Endothelial cell (in vitro differentiated cells): ENCODE measurements around the gene SLTM. TPM values are rescaled to one million over a fixed set of nuclear protein-coding genes. Genes with fewer than 3 reads are reported as not detected.
"Not testable (repeated sequence)": the region's sequence is repeated elsewhere in the genome, so short reads cannot be mapped to it uniquely, and the experiment has no call there.

Source experiments
- DNase-seq: peaks from one replicate; pipeline ENCODE4 v3.0.0; 2021; ENCODE audit warnings: low spot score
- H3K27ac Mint-ChIP-seq: one replicate; pipeline ENCODE4 v1.8.0; 2021; ENCODE audit warnings: mixed read lengths, inconsistent platforms; ENCODE audit not compliant: unreplicated experiment
- H3K27me3 Mint-ChIP-seq: one replicate; pipeline ENCODE4 v1.8.0; 2021; ENCODE audit warnings: mild to moderate bottlenecking, moderate library complexity, mixed read lengths, inconsistent platforms; ENCODE audit not compliant: unreplicated experiment
- H3K36me3 Mint-ChIP-seq: one replicate; pipeline ENCODE4 v1.8.0; 2021; ENCODE audit warnings: mild to moderate bottlenecking, low read depth, mixed read lengths, inconsistent platforms; ENCODE audit not compliant: unreplicated experiment
- H3K4me1 Mint-ChIP-seq: one replicate; pipeline ENCODE4 v1.8.0; 2021; ENCODE audit warnings: mild to moderate bottlenecking, mixed read lengths, inconsistent platforms; ENCODE audit not compliant: unreplicated experiment
- H3K4me3 Mint-ChIP-seq: one replicate; pipeline ENCODE4 v1.8.0; 2021; ENCODE audit warnings: mild to moderate bottlenecking, mixed read lengths, inconsistent platforms; ENCODE audit not compliant: unreplicated experiment
- H3K9me3 Mint-ChIP-seq: one replicate; pipeline ENCODE4 v1.8.0; 2021; ENCODE audit warnings: mixed read lengths, inconsistent platforms; ENCODE audit not compliant: unreplicated experiment
- total RNA-seq: library from RNA; stranded (reverse); fragmentation: NEBNext Ultra II Directional; extraction: Animal tissue kit (Norgen Biotek cat#: 25700); gene quantifications from one replicate; pipeline ENCODE4 v1.2.1, GENCODE V29; 2021; ENCODE audit not compliant: unreplicated experiment
- TF ChIP-seq, protein P1 (sequence below): fragments of 200-600 bp; sonication (generic); IDR thresholded peaks from one replicate; pipeline ENCODE4 v1.5.0; 2021; ENCODE audit warnings: antibody characterized with exemption; ENCODE audit not compliant: unreplicated experiment

The SLTM gene
- total RNA-seq, 1 donor from 2014 or later = 71.9 TPM

DNA sequence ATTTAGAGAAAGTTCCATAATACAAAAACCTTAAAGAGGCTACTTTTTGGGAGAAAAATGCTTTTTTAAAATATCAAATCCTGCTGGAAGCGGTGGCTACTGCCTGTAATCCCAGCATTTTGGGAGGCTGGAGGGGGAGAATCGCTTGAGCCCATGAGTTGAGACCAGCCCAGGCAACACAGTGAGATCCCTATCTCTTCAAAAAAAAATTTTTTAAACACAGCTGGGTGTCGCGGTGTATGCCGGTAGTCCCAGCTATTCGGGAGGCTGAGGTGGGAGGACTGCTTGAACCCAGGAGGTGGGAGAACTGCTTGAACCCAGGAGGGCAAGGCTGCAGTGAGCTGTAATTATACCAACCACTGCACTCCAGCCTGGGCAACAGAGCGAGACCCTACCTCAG lies 14.2 kb downstream of the SLTM start:
- DNase-seq = no peak
- Mint-ChIP-seq H3K27ac (no peak overlapping the region), H3K4me1 (no peaks in the 10 kb centered on the region), H3K27me3 (peaks cover 1% of the 10 kb centered on the region), H3K4me3 (no peak overlapping the region), H3K36me3 (no peaks in the 10 kb centered on the region), H3K9me3 (no peaks in the 10 kb centered on the region)
- TF ChIP-seq, protein P1, sequence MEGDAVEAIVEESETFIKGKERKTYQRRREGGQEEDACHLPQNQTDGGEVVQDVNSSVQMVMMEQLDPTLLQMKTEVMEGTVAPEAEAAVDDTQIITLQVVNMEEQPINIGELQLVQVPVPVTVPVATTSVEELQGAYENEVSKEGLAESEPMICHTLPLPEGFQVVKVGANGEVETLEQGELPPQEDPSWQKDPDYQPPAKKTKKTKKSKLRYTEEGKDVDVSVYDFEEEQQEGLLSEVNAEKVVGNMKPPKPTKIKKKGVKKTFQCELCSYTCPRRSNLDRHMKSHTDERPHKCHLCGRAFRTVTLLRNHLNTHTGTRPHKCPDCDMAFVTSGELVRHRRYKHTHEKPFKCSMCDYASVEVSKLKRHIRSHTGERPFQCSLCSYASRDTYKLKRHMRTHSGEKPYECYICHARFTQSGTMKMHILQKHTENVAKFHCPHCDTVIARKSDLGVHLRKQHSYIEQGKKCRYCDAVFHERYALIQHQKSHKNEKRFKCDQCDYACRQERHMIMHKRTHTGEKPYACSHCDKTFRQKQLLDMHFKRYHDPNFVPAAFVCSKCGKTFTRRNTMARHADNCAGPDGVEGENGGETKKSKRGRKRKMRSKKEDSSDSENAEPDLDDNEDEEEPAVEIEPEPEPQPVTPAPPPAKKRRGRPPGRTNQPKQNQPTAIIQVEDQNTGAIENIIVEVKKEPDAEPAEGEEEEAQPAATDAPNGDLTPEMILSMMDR = no peak

- Mint-ChIP-seq H3K9me3 (no peaks in the 10 kb centered on the region), H3K4me3 (no peak overlapping the region), H3K27me3 (peaks cover 1% of the 10 kb centered on the region), H3K36me3 (no peaks in the 10 kb centered on the region), H3K4me1 (no peaks in the 10 kb centered on the region), H3K27ac (no peak overlapping the region)
- no peak for DNase-seq
- TF ChIP-seq, protein P1 = no peak
These were observed 15.2 kb downstream of the SLTM start for GRCh38 chr15:58918239-58918638.

- not testable (repeated sequence) for H3K9me3 Mint-ChIP-seq, H3K4me3 Mint-ChIP-seq, DNase-seq, H3K4me1 Mint-ChIP-seq, H3K36me3 Mint-ChIP-seq, H3K27ac Mint-ChIP-seq, H3K27me3 Mint-ChIP-seq
These were observed 15.8 kb downstream of the SLTM start for GRCh38 chr15:58917613-58918129.

DNA sequence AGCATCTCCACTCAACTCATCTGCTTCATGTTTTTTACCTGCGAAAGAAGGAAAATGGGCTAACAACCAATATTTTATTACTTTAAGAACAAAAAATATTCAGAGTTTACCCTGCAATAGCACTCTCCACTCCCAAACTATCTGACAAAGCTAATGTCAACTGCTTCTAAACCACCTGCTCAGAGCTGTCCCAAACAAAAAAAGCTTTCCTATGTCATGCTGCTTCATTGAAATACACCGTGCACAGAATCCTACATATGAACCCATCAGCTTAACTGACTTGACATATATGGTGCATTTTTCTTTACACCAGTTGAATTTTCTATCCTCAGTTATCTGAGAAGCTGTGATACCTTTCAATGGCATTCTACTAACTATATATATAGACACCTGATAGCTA lies 16.5 kb downstream of the SLTM start:
- TF ChIP-seq, protein P1 = no peak
- H3K4me3 Mint-ChIP-seq = no peak overlapping the region
- no peak for DNase-seq
- H3K9me3 Mint-ChIP-seq = no peaks in the 10 kb centered on the region
- H3K27ac Mint-ChIP-seq = no peak overlapping the region
- no peaks in the 10 kb centered on the region for H3K4me1 Mint-ChIP-seq
- H3K36me3 Mint-ChIP-seq = no peaks in the 10 kb centered on the region
- peaks cover 1% of the 10 kb centered on the region for H3K27me3 Mint-ChIP-seq

DNA sequence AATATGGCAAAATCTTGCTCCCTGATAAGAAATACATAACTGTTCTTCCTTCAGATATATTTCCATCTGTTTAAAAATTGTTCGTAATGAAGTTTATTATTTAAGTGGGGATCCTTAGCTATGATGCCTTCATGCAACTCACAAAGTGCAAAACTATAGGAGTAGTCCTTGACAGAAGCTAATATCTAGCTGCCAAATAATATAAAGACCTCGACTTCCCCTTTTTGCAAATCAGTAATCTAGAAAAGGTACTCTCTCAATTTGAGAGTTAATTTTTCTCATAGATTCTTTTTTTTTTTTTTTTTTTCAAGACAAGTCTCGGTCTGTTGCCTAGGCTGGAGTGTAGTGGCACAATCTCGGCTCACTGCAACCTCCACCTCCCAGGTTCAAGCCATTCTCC lies 23.0 kb downstream of the SLTM start:
- Mint-ChIP-seq H3K27ac (no peak overlapping the region), H3K36me3 (peaks cover 6% of the 10 kb centered on the region), H3K9me3 (no peaks in the 10 kb centered on the region), H3K4me1 (peaks cover 4% of the 10 kb centered on the region), H3K27me3 (no peaks in the 10 kb centered on the region), H3K4me3 (no peak overlapping the region)
- DNase-seq = no peak
- TF ChIP-seq, protein P1 = no peak
